ENCODE data around the gene DHRS7C.

Gene DHRS7C

GRCh38 chr17:9790889-9791876, at the start of gene DHRS7C:
Gene DHRS7C, minus strand, starts transcription at chr17:9791592. Its CDS starts 308 bp downstream, at chr17:9791284.
- DNase-seq: no peak

- no peak for DNase-seq
Observed at GRCh38 chr17:9839433-9839832, 48.0 kb upstream of the DHRS7C start.

- DNase-seq: no peak
Observed at GRCh38 chr17:9837551-9838471, 46.4 kb upstream of the DHRS7C start.

- DNase-seq: no peak
Observed at GRCh38 chr17:9833922-9834321, 42.5 kb upstream of the DHRS7C start.

- DNase-seq: no peak
Observed at GRCh38 chr17:9830711-9831110, 39.3 kb upstream of the DHRS7C start.

GRCh38 chr17:9829343-9829742, 38.0 kb upstream of the DHRS7C start:
- no peak for DNase-seq

- DNase-seq: no peak
Observed at GRCh38 chr17:9828296-9829295, 37.2 kb upstream of the DHRS7C start.

- no peak for DNase-seq
Observed at GRCh38 chr17:9825641-9826150, 34.3 kb upstream of the DHRS7C start, which contains the start of gene GLP2R. Gene GLP2R, plus strand, starts transcription at chr17:9825924. Its CDS starts 140 bp downstream, at chr17:9826064.

GRCh38 chr17:9824797-9825338, 33.5 kb upstream of the DHRS7C start:
- DNase-seq: no peak

GRCh38 chr17:9824094-9824493, 32.7 kb upstream of the DHRS7C start:
- DNase-seq: no peak

GRCh38 chr17:9821921-9822320, 30.5 kb upstream of the DHRS7C start, which contains the start of gene GSG1L2:
Gene GSG1L2, minus strand, starts transcription at chr17:9822079. Its CDS starts 8 bp downstream, at chr17:9822071.
- DNase-seq: no peak

GRCh38 chr17:9820448-9820847, 29.1 kb upstream of the DHRS7C start:
- no peak for DNase-seq

- no peak for DNase-seq
Observed at GRCh38 chr17:9818760-9819159, 27.4 kb upstream of the DHRS7C start.

- DNase-seq: no peak
Observed at GRCh38 chr17:9817086-9817485, 25.7 kb upstream of the DHRS7C start.

- DNase-seq: no peak
Observed at GRCh38 chr17:9816472-9816871, 25.1 kb upstream of the DHRS7C start.

GRCh38 chr17:9814337-9814945, 23.0 kb upstream of the DHRS7C start:
- DNase-seq: no peak

- DNase-seq: no peak
Observed at GRCh38 chr17:9813166-9813565, 21.8 kb upstream of the DHRS7C start.

- DNase-seq: no peak
Observed at GRCh38 chr17:9811537-9811936, 20.1 kb upstream of the DHRS7C start.

- DNase-seq: no peak
Observed at GRCh38 chr17:9811086-9811485, 19.7 kb upstream of the DHRS7C start.

- DNase-seq: no peak
Observed at GRCh38 chr17:9810100-9810949, 18.9 kb upstream of the DHRS7C start.
